T-cell (primary cell): Measurements from ENCODE around the gene ATP6V1G2. TPM values are rescaled to one million over a fixed set of nuclear protein-coding genes. Genes with fewer than 3 reads are reported as not detected.

Experiments
- ATAC-seq, 4 experiments: fragments of 200-7000 bp in 3 of 4; fragments of 150-1000 bp in 1 of 4; cut with Tn5 transposase; replicated peaks in 1 of 4; 1 replicate in 3 of 4; 2 replicates in 1 of 4; pipeline ENCODE4 v1.10.0; 2021; ENCODE audit warnings: moderate library complexity in 3 of 4, mild to moderate bottlenecking in 2 of 4, moderate number of reproducible peaks in 1 of 4
- CTCF ChIA-PET, 2 donors: fragments of 300-600 bp; sonication (Branson Sonifier 250); formaldehyde crosslinking; loops; one replicate each; lab custom pipeline; 2022; ENCODE audit warnings: antibody characterized with exemption in 2 of 2; lab: Charles Lee
- POLR2A ChIA-PET, 2 donors: fragments of 300-600 bp; sonication (Branson Sonifier 250); formaldehyde crosslinking; loops; one replicate each; lab custom pipeline; 2022; ENCODE audit warnings: antibody characterized with exemption in 2 of 2; lab: Charles Lee
- DNase-seq, 35 experiments: peaks; one replicate each; pipeline versions ENCODE4 v3.0.0 to v3.0.0-alpha.2; 2013 to 2023
- H3K27ac ChIP-seq: one replicate; pipeline ENCODE4 v1.5.1; 2013; ENCODE audit warnings: low read length
- H3K27me3 ChIP-seq, 2 experiments: replicated peaks in 1 of 2; 1 replicate in 1 of 2; 2 replicates in 1 of 2; pipeline versions ENCODE4 v1.6.1 to v1.7.0; 2013; ENCODE audit warnings: low read length in 1 of 2, mixed read lengths in 1 of 2; ENCODE audit not compliant: control insufficient read depth in 2 of 2, insufficient read depth in 2 of 2; ENCODE audit errors: extremely low read depth in 1 of 2
- H3K36me3 ChIP-seq, 2 donors: 1 replicate in 1 of 2; 2 replicates in 1 of 2; pipeline versions ENCODE4 v1.6.1 to v1.7.0; 2013; ENCODE audit warnings: low read length in 1 of 2; ENCODE audit not compliant: control insufficient read depth in 2 of 2, insufficient read depth in 1 of 2; ENCODE audit errors: extremely low read depth in 1 of 2
- H3K4me1 ChIP-seq, 2 experiments: 1 replicate in 1 of 2; 2 replicates in 1 of 2; pipeline versions ENCODE4 v1.6.1 to v1.7.0; 2013; ENCODE audit warnings: low read length in 2 of 2, mixed read lengths in 1 of 2; ENCODE audit not compliant: insufficient read depth in 2 of 2, control insufficient read depth in 1 of 2; ENCODE audit errors: extremely low read depth in 1 of 2
- H3K4me3 ChIP-seq, 2 donors: 1 replicate in 1 of 2; 2 replicates in 1 of 2; pipeline versions ENCODE4 v1.5.1 to v1.7.0; 2013; ENCODE audit warnings: mild to moderate bottlenecking in 2 of 2, low read length in 1 of 2, moderate library complexity in 1 of 2; ENCODE audit not compliant: control insufficient read depth in 1 of 2; ENCODE audit errors: extremely low read depth in 1 of 2
- H3K9me3 ChIP-seq: 2 replicates; pipeline ENCODE4 v1.7.0; 2013
- H3K27ac Mint-ChIP-seq, 2 donors: one replicate each; pipeline ENCODE4 v1.8.0; 2020 to 2021; ENCODE audit warnings: mild to moderate bottlenecking in 2 of 2, mixed read lengths in 2 of 2
- H3K27me3 Mint-ChIP-seq, 2 donors: one replicate each; pipeline ENCODE4 v1.8.0; 2021 to 2022; ENCODE audit warnings: mixed read lengths in 2 of 2
- H3K36me3 Mint-ChIP-seq: one replicate; pipeline ENCODE4 v1.8.0; 2021; ENCODE audit warnings: mixed read lengths
- H3K4me1 Mint-ChIP-seq, 3 donors: one replicate each; pipeline ENCODE4 v1.8.0; 2020 to 2022; ENCODE audit warnings: mixed read lengths in 3 of 3, mild to moderate bottlenecking in 1 of 3
- H3K4me3 Mint-ChIP-seq, 3 donors: one replicate each; pipeline ENCODE4 v1.8.0; 2020 to 2022; ENCODE audit warnings: mild to moderate bottlenecking in 3 of 3, mixed read lengths in 3 of 3, moderate library complexity in 3 of 3
- H3K9me3 Mint-ChIP-seq, 3 donors: one replicate each; pipeline ENCODE4 v1.8.0; 2020 to 2022; ENCODE audit warnings: mixed read lengths in 3 of 3
- WGBS: methylation state at CpG from one replicate; pipeline ENCODE4 v1.1.5; 2013; ENCODE audit warnings: missing lambda C conversion rate; ENCODE audit not compliant: insufficient coverage; 5-methylcytosine and 5-hydroxymethylcytosine counted together
- total RNA-seq, 35 experiments: library from RNA in 6 of 35; stranded (reverse) in 6 of 35; fragments of 120-200 nt in 1 of 35; gene quantifications; one replicate each; pipeline versions ENCODE4 v1.2.1 to v1.2.4 and lab custom pipeline; 2013 to 2026

The ATP6V1G2 gene
- total RNA-seq, 5 donors from 2014 or later (not counting 1 experiment from before 2014, with no cell fraction given) = 3.1 to 5.7 (median 4.1) TPM

- ATAC-seq = peak; percentile 85 to 90 (median 88)
- Mint-ChIP-seq H3K9me3 (no peaks in the 10 kb centered on the region), H3K27ac (peak within 1 kb of the TSS; percentile 88 to 92), H3K36me3 (no peaks in the 10 kb centered on the region), H3K27me3 (no peaks in the 10 kb centered on the region), H3K4me1 (peaks cover 39 to 45% (median 41%) of the 10 kb centered on the region in 3 donors), H3K4me3 (peak within 1 kb of the TSS; percentile 84 to 88 (median 88))
- H3K9me3 ChIP-seq = no peaks in the 10 kb centered on the region
- DNase-seq = peak; percentile 69 to 95 (median 86)
- ChIA-PET POLR2A (interaction anchor here (0.6 to 1.0 kb wide), 4 partner anchors 27 to 933 kb away, joined by 3 to 11 read pairs (median 6); partner anchors contain the start of gene NEU1 (in 1 of the 2)), CTCF (interaction anchor here in 1 of 2 donors (0.6 to 7.0 kb wide), 5 partner anchors 33 to 260 kb away, joined by 3 to 244 read pairs (median 8); partner anchors contain the start of genes LTB and NCR3)
- peak within 1 kb of the TSS; percentile 82 for H3K27ac ChIP-seq
- H3K4me1 ChIP-seq = peaks cover 13 to 44% of the 10 kb centered on the region in 2 experiments
- H3K4me3 ChIP-seq = peak within 1 kb of the TSS; percentile 46 to 49
- H3K36me3 ChIP-seq = peaks cover 0 to 8% of the 10 kb centered on the region in 2 donors
- no peaks in the 10 kb centered on the region for H3K27me3 ChIP-seq
- 0% methylated on average over 13 of the region's 25 CpGs for WGBS
Measured at GRCh38 chr6:31546958-31547726, 734 bp upstream of the ATP6V1G2 start, which contains the start of gene NFKBIL1. NFKBIL1 (plus strand) TSS chr6:31547608; CDS start chr6:31547695, 87 bp downstream.

GRCh38 chr6:31545291-31545690 lies 1.1 kb downstream of the ATP6V1G2 start:
- 86% methylated on average over 6 of the region's 7 CpGs for WGBS
- POLR2A ChIA-PET = no interaction called here
- no peak for DNase-seq
- H3K36me3 ChIP-seq = peaks cover 0 to 6% of the 10 kb centered on the region in 2 donors
- Mint-ChIP-seq H3K27me3 (no peaks in the 10 kb centered on the region), H3K9me3 (no peaks in the 10 kb centered on the region), H3K27ac (no peak overlapping the region), H3K4me3 (peak overlapping the region in 1 of 3 donors; percentile 7), H3K36me3 (peaks cover 6% of the 10 kb centered on the region), H3K4me1 (peaks cover 45 to 49% (median 48%) of the 10 kb centered on the region in 3 donors)
- CTCF ChIA-PET = interaction anchor here in 1 of 2 donors (7.0 kb wide), 1 partner anchor 51 kb away, joined by 244 read pairs; the partner anchor contains the start of gene NCR3
- no peak overlapping the region for H3K4me3 ChIP-seq
- H3K4me1 ChIP-seq = peaks cover 19 to 40% of the 10 kb centered on the region in 2 experiments
- ATAC-seq = no peak
- H3K9me3 ChIP-seq = no peaks in the 10 kb centered on the region
- H3K27me3 ChIP-seq = no peaks in the 10 kb centered on the region
- no peak overlapping the region for H3K27ac ChIP-seq

- Mint-ChIP-seq H3K36me3 (peaks cover 11% of the 10 kb centered on the region), H3K9me3 (no peaks in the 10 kb centered on the region), H3K4me1 (peaks cover 51 to 55% (median 54%) of the 10 kb centered on the region in 3 donors), H3K4me3 (no peak overlapping the region), H3K27me3 (no peaks in the 10 kb centered on the region), H3K27ac (no peak overlapping the region)
- CTCF ChIA-PET = interaction anchor here in 1 of 2 donors (1.3 kb wide), 1 partner anchor 54 kb away, joined by 3 read pairs; no protein-coding TSS in a partner anchor
- whole genome bisulfite sequencing = no CpG with 5 or more reads among the region's 2 CpGs
- Histone ChIP-seq H3K36me3 (peaks cover 3 to 12% of the 10 kb centered on the region in 2 donors), H3K9me3 (no peaks in the 10 kb centered on the region), H3K4me3 (no peak overlapping the region), H3K27ac (no peak overlapping the region), H3K27me3 (no peaks in the 10 kb centered on the region), H3K4me1 (peaks cover 25 to 46% of the 10 kb centered on the region in 2 experiments)
- POLR2A ChIA-PET = no interaction called here
- ATAC-seq = no peak
- DNase-seq = no peak
Measured at GRCh38 chr6:31544676-31545075, 1.7 kb downstream of the ATP6V1G2 start.

- no peak overlapping the region for H3K27ac Mint-ChIP-seq
- H3K36me3 Mint-ChIP-seq = peaks cover 21% of the 10 kb centered on the region
- 100% methylated on average over 5 of the region's 6 CpGs for WGBS
- H3K27ac ChIP-seq = no peak overlapping the region
- H3K4me3 Mint-ChIP-seq = peak overlapping the region in 1 of 3 donors; percentile 97
- POLR2A ChIA-PET = interaction anchor here in 1 of 2 donors (0.6 kb wide), 1 partner anchor 78 kb away, joined by 3 read pairs; no protein-coding TSS in a partner anchor
- H3K36me3 ChIP-seq = peaks cover 8 to 17% of the 10 kb centered on the region in 2 donors
- H3K4me1 ChIP-seq = peaks cover 36 to 56% of the 10 kb centered on the region in 2 experiments
- no peaks in the 10 kb centered on the region for H3K27me3 Mint-ChIP-seq
- CTCF ChIA-PET = interaction anchor here (0.6 to 6.2 kb wide), 5 partner anchors 8 to 1429 kb away, joined by 3 to 40 read pairs (median 4); partner anchors contain the start of gene TNF (in 1 of the 2)
- H3K4me1 Mint-ChIP-seq = peaks cover 58 to 65% (median 60%) of the 10 kb centered on the region in 3 donors
- no peaks in the 10 kb centered on the region for H3K27me3 ChIP-seq
- H3K4me3 ChIP-seq = no peak overlapping the region
- DNase-seq (no peak), ATAC-seq (no peak)
- H3K9me3 Mint-ChIP-seq = no peaks in the 10 kb centered on the region
- H3K9me3 ChIP-seq = no peaks in the 10 kb centered on the region
Measured at GRCh38 chr6:31543639-31544038, 2.8 kb downstream of the ATP6V1G2 start.

GRCh38 chr6:31541658-31542521 lies 4.5 kb downstream of the ATP6V1G2 start, which contains the start of gene DDX39B:
DDX39B (minus strand) TSS chr6:31542003; CDS start chr6:31540532, 1,471 bp downstream.
- Histone ChIP-seq H3K27me3 (no peaks in the 10 kb centered on the region), H3K9me3 (no peaks in the 10 kb centered on the region), H3K4me1 (peaks cover 28 to 46% of the 10 kb centered on the region in 2 experiments), H3K27ac (peak within 1 kb of the TSS; percentile 99), H3K4me3 (peak within 1 kb of the TSS; percentile 87 to 99), H3K36me3 (peaks cover 9 to 35% of the 10 kb centered on the region in 2 donors)
- Mint-ChIP-seq H3K27ac (peak within 1 kb of the TSS; percentile 99), H3K4me3 (peak within 1 kb of the TSS; percentile 96 to 99 (median 97)), H3K36me3 (peaks cover 31% of the 10 kb centered on the region), H3K9me3 (no peaks in the 10 kb centered on the region), H3K27me3 (no peaks in the 10 kb centered on the region), H3K4me1 (peaks cover 53 to 68% (median 54%) of the 10 kb centered on the region in 3 donors)
- ChIA-PET POLR2A (interaction anchor here (0.6 to 1.2 kb wide), 18 partner anchors 9 to 1296 kb away, joined by 3 to 6 read pairs (median 3); partner anchors contain the start of genes BAG6 (in 1 of the 2) and MICB (in 1 of the 2)), CTCF (interaction anchor here (0.6 to 6.2 kb wide), 15 partner anchors 9 to 825 kb away, joined by 3 to 40 read pairs (median 3); partner anchors contain the start of genes BAG6 (in 1 of the 2), LTA (in 1 of the 2), MDC1 (in 1 of the 2) and MICB (in 1 of the 2))
- ATAC-seq = peak; percentile 80 to 81 (median 80)
- peak; percentile 84 to 97 (median 93) for DNase-seq
- 0% methylated on average over 35 of the region's 43 CpGs for WGBS
